ENCODE results near the gene FNDC3B.
"Not testable (repeated sequence)": the region's sequence is repeated elsewhere in the genome, so short reads cannot be mapped to it uniquely, and the experiment has no call there.

FNDC3B gene

DNA sequence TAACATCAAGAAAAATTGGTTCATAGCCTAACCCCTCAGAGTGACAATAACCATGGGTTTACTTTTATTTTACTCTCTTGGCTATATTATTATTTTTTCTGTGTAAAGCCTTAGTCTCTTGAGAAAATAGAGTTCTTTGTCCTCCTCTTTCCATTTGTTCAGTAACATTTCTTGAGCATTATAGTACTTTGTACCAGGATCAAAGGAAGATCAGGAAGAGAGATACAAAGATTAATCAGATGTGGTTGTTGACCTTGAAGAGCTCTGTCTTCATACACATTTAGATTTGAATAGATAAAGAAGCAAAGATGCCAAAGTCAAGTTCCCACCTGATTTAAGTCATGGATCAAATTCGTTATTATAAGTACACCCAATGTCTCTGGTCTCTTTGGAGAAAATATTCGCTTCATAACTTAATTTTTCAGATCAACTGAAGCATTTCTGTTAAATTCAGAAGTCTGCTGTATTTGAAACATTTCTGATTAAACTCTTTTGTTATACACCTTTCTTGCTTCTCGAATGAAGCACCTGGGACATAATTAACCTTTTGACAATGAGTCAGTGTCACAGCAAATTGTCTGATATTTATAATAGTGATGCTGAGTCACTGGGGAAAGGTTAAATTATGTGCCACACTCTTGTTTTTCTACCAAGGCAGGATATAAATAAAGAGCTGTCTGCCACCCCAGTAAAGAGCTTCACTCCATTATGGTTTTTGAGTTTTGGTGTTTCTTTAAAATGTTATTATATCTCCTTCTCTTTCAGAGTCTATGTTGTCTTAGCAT lies 308.7 kb downstream of the FNDC3B start:
- DNase-seq (ENCODE audit: insufficient read length, low spot score) (no peak), FAIRE-seq (no peak)

DNA sequence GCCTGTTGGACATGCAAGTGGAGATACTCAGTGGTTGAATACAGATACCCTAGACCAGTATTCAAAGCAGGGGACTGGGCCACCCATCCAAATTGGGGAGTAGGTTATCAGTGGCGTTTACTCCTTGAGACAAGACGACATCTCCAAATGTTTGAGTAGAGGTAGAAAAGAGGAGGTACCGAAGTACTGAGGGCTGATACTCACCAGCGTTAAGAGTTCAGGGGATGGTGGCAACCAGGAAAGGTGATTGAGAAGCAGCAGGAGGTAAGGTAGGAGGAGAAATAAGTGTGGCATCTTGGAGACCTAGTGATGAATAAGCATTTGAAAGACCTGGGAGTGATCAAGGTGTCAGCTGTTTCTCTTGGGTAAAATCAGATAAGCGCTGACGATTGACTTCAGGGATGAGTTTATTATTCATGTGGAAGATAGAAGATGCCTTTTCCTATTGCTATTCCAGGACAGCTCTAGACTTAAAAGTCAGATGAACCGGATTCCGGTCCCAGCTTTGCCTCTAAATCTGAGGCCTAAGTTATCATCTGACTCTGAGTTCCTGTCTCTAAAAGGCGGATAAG lies 312.6 kb downstream of the FNDC3B start:
- no peak for FAIRE-seq

DNA sequence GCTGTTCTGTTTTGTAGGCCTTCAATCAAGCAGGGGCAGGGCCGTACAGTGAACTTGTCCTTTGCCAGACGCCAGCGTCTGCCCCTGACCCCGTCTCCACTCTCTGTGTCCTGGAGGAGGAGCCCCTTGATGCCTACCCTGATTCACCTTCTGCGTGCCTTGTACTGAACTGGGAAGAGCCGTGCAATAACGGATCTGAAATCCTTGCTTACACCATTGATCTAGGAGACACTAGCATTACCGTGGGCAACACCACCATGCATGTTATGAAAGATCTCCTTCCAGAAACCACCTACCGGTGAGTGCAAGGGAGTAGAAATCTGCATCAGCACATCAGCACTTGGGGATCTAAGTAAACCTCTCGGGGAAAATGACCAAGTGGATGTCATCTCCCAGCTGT lies 313.4 kb downstream of the FNDC3B start:
- FAIRE-seq (no peak), DNase-seq (ENCODE audit: insufficient read length, low spot score) (no peak)

More for the DNA sequence above, 312.6 kb downstream of the FNDC3B start:
- no peak for DNase-seq (ENCODE audit: insufficient read length, low spot score)

DNA sequence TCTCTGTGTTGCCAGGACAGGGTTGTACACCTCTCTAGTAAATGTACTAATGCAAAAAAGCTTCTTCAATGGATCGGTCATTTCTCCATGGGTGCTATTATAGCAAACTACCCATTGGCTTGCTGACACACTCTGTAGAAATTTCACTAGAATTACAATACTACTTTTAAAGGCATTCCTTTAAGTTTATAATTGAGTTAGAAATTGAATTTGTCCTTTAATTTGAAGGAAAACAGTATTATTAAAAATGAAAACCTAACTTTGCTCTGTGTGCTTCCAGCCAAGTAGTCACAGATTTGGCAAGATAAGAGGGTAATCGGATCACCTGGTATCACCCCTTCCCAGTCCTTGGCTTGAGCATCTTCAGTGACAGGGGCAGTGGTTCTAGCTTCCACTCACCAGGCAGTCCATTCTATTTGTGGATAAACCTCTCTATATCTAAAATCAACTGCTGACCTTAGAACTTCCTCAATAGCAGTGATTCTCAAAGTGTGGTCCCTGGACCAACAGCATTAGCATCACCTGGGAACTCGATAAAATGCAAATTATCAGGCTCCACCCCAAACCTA lies 315.6 kb downstream of the FNDC3B start:
- FAIRE-seq (no peak), DNase-seq (ENCODE audit: insufficient read length, low spot score) (no peak)

DNA sequence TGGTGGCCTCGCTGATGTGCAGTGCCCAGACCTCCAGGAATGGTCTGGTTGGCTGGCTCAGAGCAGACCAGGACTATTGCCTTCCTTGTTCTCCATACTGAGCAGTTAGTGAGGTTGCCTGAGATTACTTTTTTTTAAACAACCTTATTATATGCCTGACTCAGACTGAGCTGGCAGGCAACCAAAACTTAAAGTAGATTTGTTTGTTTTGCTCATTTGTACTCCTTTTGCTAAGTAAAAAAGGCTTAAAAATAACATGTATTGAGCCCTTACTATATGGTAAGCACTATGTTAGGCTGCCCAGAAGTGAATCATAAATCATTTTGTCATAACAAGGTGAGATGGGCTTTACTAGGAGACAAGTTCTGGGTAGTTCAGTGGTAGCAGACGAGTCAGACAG lies 316.5 kb downstream of the FNDC3B start:
- FAIRE-seq: no peak
- no peak for DNase-seq (ENCODE audit: insufficient read length, low spot score)

DNA sequence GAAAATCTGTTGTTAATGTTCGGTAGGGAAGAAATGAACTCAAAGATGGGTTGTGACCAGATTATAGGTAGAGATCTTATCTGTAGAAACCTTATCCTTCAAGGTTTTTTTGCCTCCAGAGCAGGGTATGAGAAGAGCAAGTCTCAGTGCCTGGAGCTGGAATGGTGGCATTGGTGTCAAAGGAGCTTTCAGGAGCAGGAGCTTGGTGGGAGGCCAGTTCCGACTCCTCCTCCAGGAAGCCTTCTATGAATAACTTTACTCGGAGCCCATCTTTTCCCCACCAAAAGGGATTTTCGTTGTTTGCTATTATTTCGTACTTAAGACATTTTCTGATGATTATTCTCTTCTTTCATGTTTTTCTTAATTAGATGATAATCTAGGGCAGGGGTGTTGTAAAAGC lies 317.0 kb downstream of the FNDC3B start:
- no peak for FAIRE-seq

DNA sequence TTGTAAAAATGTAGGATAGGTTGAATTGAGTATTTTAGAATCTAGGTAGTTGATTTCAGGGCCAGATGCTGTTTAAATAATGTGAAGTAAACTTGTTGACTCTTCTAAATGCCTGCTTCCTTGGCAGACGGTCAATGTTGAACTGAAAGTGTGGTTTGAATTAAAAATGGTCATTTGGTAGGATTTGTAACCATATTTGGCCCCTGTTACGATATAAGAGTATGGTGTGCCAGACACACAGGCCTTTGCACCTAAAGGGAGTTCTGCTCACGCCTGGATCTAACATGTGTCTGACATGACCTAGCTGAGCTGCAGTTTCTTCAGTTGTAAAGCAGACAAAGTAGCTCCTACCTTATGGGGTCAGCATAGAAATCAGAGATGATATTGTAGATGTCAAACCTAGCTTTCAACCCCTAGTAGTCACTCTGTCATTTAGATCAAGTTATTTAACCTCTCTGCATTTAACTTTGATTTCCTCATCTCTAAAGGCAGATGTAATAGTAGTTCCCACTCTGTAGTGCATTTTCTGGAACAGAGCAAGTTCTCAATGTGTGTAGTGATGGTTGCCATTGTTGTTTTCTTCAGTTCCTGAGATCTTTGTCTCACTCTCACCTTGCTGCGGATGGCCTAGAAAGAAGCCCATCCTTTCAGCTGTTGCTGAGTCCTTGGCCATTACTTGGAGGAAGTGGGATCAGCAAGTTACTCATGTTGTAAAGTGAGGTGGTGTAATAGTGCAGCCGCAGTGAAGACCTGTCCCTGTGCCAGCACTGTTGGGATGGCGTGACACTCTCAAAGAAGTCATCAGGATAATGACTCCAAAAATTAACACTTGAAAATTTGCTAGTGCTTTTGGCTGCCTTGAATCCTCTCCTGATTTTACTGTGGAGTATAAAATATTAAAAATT lies 318.7 kb downstream of the FNDC3B start:
- FAIRE-seq (peak; percentile 26), DNase-seq (ENCODE audit: insufficient read length, low spot score) (no peak)

More for the DNA sequence above, 317.0 kb downstream of the FNDC3B start:
- DNase-seq (ENCODE audit: insufficient read length, low spot score): no peak

DNA sequence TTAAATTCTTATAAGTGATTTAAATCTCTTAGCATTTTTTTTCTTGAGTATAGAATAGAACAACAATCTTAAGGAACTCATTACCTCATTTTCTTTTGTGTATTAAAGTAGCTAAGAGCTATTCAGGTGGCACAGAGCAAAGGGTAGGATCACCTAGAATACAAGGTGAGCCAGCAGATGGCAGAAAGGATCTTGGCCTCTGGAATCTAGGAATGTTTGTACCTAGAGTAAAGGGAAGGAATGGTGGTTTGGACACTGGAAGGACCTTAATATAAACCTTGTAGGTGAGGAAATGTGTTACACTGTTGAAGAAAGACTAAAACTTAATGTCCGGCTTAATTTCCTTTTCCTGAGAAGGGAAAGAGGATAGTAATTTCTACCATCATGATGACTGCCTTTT lies 319.9 kb downstream of the FNDC3B start:
- no peak for FAIRE-seq
- DNase-seq (ENCODE audit: insufficient read length, low spot score): no peak

DNA sequence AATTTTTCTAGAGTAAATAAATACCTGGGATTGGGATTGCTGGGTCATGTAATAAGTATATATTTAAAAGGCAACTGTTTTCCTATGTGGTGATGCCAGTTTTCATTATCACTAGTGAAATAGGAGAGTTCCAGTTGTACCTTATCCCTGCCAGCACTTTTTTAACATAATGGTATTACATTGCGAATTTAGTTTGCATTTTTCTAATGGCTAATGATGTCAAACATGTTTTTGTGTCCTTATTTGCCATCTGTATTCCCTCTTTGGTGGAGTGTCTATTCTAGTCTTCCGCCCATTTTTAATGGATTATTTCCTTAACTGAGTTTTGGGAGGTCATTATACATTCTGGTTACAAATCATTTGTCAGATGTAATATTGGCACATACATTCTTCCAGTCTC lies 320.6 kb downstream of the FNDC3B start:
- FAIRE-seq: no peak
- no peak for DNase-seq (ENCODE audit: insufficient read length, low spot score)

DNA sequence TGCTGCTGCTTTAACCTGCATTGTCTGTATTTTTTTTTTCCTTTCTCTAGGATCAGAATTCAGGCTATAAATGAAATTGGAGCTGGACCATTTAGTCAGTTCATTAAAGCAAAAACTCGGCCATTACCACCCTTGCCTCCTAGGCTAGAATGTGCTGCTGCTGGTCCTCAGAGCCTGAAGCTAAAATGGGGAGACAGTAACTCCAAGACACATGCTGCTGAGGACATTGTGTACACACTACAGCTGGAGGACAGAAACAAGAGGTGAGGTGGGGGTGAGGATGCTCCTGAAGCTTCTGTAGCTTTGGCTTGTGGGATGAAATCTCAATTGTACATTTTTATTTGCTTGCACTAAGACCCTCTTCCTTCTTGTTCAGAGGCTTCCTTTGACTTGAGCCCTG lies 323.2 kb downstream of the FNDC3B start:
- FAIRE-seq (no peak), DNase-seq (ENCODE audit: insufficient read length, low spot score) (no peak)

DNA sequence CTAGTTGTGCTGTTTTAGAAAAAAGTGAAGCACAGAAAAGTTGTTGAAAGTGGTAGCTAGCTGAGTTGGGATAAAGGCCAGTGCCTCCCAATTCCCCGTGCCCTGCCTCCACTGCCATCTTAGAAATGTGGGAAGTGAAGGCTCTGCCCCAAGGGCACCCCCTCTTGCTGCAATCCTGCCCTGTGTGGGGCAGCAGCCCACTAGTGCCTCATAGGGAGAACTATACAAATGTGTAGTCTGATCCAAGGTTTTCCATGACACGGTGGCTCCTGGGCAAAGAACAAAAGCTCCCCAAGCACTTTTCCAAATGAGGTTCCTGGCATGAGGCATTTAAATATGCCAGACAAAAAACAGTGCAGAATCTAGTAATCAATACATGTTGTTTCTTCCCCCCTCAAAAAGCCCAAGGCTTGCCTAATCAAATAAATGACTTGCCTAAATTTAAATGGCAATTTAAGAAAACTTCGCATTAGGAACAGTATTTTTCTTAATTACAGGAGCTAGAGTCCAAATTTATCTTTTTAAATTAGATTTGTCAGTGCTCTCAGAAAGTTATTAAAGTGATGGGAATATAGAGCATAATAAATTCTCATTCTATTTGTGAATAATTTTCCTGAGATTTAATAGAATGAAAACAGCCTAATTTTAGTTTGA lies 325.1 kb downstream of the FNDC3B start:
- FAIRE-seq (no peak), DNase-seq (ENCODE audit: insufficient read length, low spot score) (no peak)

DNA sequence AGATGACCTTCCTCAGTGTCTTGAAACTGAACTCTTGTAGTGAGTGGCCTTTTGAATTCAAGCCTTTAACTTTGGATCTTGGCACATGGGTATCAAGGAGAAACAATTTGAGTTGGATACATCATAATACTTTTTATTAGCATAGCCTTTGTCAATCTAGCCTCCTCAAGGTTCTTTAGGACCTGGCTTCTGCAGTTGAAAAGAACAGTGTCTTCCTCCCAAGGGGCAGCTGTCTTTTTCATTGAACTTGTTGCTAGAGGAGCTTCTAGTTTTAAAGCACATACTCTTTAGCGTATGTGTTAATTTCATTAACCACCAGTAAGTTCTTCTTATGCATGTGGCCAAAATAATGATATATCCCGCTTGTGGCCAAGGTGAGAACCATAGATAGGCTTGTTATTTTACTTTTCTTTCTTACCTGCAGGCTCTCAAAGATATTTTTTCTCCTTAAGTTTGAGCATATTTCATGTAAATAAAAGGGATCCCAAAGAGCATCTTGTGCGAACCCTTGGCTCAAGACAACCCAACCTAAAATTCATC lies 325.7 kb downstream of the FNDC3B start:
- no peak for DNase-seq (ENCODE audit: insufficient read length, low spot score)
- FAIRE-seq: no peak

DNA sequence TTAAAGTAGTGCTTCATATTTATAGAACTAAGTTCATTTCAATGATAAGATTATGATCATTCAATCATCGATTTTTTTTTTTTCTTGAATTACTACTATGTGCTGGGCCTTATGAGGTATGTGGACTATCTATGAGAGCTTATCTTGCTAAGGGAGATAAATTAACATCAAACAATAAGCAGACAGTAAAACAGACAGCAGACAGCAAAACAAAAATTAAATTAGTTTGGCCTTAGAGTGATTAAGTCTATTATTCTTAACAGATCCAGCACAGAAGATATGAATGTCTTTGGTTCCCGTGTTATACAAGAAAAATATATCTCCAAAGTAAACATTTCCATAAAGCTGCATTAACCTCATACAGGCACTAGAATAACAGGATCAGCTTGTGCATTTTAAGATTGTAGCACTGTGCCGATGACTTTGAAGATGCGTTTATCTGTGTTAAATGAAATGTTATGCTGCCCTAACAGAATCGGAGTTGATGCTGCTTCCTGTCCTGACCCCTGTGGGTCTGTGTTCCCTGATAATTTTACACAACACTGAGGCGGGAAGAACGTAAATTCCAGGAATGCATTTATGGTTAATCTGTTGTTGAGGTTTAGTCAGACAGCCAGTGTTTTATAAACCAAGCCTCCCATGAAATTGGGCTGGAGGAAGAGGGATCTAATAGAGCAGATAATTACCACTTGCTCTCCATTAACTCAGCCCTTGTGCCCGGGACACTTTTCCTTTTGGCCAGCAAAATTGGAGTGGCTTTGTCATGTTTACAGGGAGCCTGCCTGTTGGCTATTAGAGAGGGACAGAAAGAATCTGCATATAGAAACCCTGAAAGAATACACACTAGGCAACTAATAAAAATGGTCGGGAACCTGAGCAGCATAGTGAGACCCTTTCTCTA lies 328.1 kb downstream of the FNDC3B start:
- FAIRE-seq: no peak
- DNase-seq (ENCODE audit: insufficient read length, low spot score): no peak

DNA sequence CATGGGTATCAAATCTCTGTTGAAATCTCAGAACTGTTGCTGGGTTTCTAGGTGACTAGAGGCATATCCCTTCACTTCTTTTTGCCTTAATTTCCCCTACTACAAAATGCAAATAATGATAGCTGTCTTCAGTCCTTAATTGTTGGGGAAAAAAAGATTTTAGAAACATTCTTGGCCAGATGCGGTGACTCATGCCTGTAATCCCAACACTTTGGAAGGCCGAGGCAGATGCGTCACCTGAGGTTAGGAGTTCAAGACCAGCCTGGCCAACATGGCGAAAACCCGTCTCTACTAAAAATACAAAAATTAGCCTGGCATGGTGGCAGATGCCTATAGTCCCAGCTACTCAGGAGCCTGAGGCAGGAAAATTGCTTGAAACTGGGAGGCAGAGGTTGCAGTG lies 329.2 kb downstream of the FNDC3B start:
- FAIRE-seq; DNase-seq (ENCODE audit: insufficient read length, low spot score): not testable (repeated sequence)

DNA sequence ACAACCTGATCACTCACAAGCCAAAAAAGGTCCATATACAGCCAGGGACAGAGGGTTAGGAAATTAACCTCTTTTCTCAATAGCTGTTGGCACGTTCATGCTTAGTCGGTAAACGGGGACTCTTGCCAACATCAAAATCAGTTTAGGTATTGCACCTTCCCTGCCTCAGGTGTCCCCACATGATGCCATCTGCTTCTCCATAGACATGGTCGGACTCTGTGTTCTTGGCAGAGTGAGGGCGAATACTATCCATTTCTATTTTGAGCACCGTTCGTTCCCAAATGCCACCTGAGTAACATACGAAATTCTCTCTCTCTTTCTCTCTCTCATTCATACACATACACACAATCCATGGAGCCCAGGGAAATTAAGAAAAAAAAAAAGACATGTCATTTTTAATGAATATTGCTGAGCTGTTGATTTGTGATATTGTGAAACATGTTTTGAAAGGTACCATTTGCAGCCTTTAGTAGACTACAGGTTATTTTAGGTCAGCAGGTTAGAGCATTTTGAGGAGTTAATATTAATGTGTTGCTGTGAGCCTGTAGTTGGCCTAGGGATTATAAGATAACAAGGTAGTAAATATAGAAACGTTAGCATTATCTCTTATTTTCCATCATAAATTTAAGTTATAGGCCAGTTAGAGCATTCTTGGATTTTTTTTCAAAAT lies 330.3 kb downstream of the FNDC3B start:
- FAIRE-seq (no peak), DNase-seq (ENCODE audit: insufficient read length, low spot score) (no peak)

DNA sequence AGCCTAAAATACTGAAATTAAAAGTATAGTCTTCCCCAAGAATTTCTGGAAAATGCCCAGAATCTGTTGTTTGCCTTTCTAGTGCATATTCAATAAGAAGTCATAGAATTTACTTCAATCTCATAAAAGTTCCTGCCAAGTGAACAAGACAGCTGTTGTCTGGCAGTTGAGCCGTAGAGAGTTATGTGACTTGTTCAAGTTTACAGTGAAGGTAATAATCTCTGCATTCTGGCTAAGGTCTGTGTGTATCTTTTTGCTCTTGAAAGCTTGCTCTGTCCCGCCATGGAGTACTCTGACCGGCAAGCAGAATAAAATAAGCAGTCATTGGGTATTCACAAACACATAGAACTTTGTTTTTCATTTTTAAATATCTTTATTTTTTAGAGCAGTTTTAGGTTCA lies 331.0 kb downstream of the FNDC3B start:
- DNase-seq (ENCODE audit: insufficient read length, low spot score) (no peak), FAIRE-seq (no peak)

DNA sequence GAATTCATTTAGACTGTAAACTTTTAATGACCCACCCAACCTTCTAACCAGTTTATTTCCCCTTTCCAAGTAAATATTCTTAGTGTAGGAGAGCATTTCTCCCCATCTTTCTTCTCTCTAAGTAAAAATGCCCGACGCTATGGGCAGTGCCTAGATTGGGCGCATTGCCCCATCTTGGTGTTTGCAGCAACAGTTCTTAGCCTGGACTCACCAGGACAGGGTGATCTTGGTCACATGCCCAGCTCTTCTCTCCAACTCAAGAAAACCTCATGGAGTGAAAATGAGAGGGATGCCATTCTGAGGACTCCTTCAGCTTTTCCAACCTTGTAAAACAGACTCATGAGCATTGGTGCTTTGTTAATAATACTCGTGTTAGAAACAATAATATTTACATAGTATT lies 332.2 kb downstream of the FNDC3B start:
- DNase-seq (ENCODE audit: insufficient read length, low spot score) (no peak), FAIRE-seq (no peak)

DNA sequence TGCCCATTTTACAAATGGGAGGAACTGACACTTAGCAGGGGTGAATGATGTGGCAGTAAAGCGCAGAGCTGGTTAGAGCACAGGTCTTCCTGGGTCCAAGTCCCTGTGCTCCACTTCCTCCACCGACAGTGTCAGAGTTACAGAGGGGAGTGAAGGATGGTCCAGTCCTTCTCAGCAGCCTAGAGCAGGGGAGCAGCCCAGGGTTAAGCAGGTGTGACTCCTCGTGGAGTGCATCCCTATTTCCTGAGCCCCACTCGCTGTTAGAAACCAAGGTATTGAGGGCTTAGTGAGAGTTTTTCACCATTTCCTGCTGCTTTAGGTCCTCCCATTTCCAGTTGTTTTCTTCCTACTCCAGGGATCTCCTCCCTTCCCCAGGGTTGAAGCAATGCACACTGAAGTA lies 333.5 kb downstream of the FNDC3B start:
- FAIRE-seq: no peak
- no peak for DNase-seq (ENCODE audit: insufficient read length, low spot score)

DNA sequence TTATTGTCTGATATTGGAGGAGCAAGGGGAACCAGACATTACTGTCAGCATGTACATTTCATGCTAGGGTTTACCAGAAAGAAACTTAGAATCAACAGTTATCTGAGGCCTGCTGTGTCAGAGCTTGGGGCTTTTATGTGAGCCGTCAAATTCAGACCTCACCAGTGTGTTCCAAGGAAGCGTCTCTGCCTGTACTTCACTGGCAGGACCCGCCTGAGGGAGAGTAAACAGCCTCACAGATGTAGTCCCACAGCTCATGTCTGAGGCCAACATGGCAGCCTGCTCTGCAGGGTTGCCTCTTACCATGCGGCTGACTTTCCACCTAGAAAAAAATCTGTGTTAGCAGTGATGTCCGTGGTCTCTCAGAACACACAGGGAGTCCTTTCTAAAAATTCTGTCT lies 334.5 kb downstream of the FNDC3B start:
- no peak for FAIRE-seq

More for the DNA sequence above, 334.5 kb downstream of the FNDC3B start:
- no peak for DNase-seq (ENCODE audit: insufficient read length, low spot score)

All from GM19239 (cell line).